HG03103 (cell line): ENCODE data around the gene COG7.
"Not testable (repeated sequence)": the region's sequence is repeated elsewhere in the genome, so short reads cannot be mapped to it uniquely, and the experiment has no call there.

Source experiments
- ATAC-seq: cut with Tn5 transposase; IDR thresholded peaks from one replicate; pipeline ENCODE4 v1.9.1; 2021; ENCODE audit warnings: low read depth; ENCODE audit not compliant: unreplicated experiment

The COG7 gene

DNA sequence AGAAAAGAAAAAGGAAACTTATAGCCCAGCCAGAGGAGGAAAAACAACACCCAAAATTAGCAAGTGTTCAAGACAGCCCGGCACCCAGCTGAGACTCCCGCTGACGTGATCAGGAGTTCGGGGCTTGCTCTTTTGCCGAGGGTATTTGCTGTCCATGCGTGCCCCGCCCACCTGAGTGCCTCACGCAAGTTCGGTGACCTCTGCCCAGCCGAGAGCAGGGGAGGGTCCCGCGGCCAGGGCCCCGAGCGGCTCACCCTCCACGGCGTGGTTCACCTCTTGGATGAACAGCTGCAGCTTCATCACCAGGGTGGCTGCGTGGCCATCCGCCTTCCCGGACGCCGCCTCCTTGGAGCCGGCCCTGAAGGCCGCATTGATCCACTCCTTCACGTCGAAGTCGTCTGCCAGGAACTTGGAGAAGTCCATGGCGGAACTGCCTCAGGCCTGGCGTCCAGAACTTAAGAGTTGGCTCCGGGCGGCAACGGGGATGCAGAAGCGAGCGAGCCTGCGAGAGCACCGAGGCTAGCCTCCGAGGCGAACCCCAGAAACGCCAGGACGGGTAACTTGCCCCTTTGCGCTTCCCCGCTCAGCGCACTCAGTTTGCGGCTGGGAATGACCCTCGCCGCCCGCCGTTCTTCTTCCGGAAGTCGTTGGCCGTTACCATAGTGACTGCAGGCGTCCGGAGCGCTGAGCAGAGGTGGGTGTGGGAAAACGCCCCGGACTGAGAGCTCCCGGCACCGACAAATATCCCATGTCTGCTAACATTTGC lies at the start of gene COG7:
COG7 (minus strand) TSS at position 618 of the 766 bp plus-strand sequence; CDS start at position 423, 195 bp downstream.
- peak; percentile 64 for ATAC-seq

DNA sequence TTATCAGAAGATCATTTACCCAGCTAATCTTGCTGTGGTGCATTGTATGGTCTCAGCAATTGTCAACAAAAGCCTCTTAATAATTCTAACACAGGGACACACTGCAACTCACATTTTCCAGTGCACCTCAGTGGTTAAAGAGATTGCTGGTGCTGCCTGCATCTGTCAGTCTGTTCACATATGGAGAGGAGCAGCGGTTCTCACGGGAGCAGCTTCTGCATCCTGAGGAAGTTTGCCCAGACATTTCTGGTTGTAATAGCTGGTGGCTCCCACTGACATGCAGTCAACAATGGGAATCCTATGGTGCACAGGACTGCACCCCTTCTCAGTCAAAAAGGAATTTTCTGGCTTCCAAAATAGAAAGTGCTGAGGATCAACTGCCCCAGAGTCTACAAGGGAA lies 49.5 kb upstream of the COG7 start:
- ATAC-seq, result no peak

DNA sequence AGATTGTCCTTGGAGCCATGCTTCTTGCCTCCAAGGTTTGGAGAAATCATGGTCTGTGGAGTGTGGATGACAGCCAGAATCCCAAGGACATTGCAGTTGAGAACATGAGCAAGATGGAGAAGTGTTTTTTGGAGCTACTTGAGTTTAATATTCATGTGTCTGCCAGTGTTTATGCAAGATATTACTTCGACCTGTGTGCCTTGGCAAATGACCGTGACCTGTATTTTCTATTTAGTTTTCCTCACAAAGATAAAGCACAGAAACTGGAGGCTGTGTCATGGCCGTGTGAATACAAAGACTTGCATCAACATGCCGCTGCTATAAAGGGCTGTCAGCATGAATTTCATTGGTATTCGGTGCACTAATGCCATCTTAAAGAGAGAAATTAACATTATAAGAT lies 48.3 kb upstream of the COG7 start:
- ATAC-seq, result no peak

- no peak for ATAC-seq
These were observed 47.9 kb upstream of the COG7 start for GRCh38 chr16:23500862-23501225.

DNA sequence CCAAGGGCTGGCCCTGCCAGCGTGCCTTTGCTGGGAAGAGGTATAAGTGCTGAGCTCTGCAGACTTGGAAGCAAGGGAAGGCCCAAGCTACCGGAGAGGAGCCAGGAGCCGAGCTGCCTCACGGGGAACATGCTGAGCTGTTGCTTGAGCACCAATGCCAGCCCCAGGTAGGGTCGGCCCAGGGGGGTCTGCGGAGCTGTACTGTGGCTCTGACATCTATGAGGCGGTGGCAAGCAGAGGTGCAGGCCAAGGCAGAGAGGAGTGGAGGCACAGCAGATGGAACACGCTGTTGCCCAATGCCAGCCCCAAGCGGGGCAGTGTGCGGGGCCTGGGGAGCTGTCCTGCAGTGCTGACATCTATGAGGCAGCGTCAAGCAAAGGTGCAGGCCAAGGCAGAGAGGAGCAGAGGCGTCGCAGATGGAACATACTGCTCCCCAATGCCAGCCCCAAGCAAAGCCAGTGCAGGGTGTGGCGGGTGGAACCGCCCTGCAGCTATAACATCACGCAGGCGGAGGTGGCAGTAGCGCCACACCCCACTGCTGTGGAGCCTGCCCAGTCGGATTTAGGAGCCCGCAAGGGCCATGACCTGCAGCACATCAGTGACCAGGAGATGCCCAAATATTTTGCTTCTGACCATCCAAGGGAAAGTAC lies 47.3 kb upstream of the COG7 start:
- ATAC-seq, result no peak

- no peak for ATAC-seq
These were observed 46.8 kb upstream of the COG7 start for GRCh38 chr16:23499801-23500200.

DNA sequence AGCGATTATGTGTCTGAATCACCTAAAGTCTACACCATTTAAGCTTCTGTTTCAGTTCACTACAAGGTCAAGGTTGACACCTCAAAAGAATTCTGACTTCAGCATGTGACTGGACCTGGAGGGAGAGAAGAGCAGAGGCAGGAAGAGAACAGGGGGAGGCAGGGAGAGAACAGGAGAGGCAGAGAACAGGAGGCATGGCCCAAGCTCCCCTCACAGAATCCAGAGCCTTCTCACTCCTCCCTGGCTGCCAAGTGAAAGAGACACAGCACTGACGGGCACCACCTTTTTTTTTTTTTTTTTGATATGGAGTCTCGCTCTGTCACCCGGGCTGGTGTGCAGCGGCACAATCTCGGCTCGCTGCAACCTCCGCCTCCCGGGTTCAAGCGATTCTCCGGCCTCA lies 45.9 kb upstream of the COG7 start:
- no peak for ATAC-seq

DNA sequence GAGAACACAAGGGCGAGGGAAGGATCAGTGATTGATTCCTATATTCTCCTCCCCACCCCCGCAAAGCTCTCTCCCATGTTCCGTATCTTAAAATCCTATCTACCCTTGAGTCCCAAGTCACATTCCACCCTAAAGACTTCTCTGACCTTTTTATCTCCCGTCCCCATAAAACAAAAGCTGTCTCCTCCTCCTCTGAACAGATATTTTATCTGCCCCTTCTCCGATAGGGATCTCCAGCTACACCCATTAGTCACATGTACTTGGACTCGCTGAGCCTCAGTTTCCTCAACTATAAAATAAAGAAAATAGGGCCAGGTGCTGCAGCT lies 44.5 kb upstream of the COG7 start:
- ATAC-seq, result no peak

GRCh38 chr16:23496821-23497542 lies 44.0 kb upstream of the COG7 start:
- no peak for ATAC-seq

- no peak for ATAC-seq
These were observed 42.7 kb upstream of the COG7 start for GRCh38 chr16:23495671-23496070.

DNA sequence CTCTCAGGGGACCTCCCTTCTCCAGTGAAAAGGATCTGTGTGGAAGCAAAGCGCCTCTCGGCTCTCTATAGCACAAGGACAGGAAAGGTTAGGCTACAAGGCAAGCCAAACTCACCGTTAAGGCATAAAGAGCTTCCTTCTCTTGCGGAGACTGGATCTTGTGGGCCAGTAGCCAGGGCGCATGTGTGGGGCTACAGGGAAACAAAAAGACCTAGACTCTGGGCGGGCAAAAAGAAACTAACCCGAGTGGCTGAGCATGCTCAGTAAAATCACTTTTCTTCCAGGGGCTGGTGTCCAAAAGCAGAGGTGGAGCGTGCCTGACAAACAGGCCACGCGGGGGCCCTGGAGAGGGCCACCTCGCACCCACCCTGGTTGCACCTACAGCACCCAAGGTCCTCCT lies 41.2 kb upstream of the COG7 start:
- ATAC-seq, result no peak

GRCh38 chr16:23491490-23492391 lies 38.8 kb upstream of the COG7 start:
- ATAC-seq, result no peak

- no peak for ATAC-seq
These were observed 33.5 kb upstream of the COG7 start for GRCh38 chr16:23486480-23486879.

GRCh38 chr16:23485841-23486240 lies 32.9 kb upstream of the COG7 start:
- ATAC-seq, result no peak

- ATAC-seq, result no peak
These were observed 32.2 kb upstream of the COG7 start for GRCh38 chr16:23485257-23485614.

DNA sequence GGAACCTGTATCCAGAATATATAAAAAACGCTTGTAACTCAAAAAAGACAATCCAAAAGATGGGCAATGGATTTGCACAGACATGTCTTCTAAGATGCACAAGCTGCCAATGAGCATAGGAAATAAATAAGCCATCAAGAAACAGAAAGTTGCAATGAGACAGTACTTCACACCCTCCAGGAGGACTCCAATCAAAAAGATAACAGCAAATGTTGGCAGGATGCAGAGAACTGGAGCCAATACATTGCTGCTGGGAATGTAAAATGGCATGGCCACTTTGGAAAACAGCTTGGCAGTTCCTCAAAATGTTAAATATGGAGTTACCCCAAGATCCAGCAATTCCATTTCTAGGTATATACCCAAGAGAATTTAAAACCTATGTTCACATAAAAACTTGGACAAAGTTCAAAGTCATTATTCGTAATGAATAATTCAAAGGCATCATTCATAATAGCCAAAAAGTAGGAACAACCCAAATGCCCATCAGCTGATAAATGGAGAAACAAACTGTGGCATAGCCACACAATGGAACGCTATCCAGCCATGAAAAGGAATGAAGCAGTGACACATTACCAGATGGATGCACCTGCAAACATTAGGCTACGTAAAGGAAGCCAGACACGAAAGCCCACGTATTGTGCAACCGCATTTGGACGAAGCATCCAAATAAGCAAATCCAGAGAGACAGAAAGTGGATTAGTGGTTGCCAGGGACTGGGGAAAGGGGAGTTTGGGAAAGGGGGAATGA lies 31.7 kb upstream of the COG7 start:
- ATAC-seq, result no peak

DNA sequence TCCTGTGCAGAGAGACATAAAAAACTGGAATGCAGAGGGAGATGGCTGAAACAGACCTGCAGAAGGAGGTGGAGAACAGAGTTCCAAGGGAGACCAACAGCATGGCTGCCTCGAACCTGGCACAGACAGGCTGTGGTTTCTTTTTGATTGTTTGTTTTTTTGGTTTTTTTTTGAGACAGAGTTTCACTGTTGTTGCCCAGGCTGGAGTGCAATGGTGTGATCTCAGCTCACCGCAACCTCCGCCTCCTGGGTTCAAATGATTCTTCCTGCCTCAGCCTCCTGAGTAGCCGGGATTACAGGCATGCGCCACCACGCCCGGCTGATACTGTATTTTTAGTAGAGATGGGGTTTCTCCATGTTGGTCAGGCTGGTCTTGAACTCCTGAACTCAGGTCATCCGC lies 30.5 kb upstream of the COG7 start:
- ATAC-seq, result not testable (repeated sequence)

- no peak for ATAC-seq
These were observed 29.8 kb upstream of the COG7 start for GRCh38 chr16:23482778-23483177.

DNA sequence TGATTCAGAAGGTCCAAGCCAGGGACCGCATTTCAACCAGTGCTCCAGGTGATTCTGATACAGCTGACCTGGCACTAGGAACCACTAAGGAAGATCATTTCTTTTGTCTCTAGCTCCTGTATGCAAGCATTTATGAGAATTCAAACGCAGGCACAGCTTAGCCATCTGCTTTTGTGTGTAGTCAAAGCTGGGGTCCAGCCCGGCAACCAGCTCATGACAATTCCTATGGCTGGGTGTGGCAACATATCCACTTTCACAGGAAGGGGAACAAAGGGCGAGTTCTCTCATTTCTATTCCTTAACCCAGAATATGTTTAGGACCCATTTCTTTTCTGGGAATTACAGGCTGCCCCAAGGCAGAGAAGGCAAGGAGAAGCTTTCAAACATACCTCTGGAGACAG lies 27.3 kb upstream of the COG7 start:
- no peak for ATAC-seq

DNA sequence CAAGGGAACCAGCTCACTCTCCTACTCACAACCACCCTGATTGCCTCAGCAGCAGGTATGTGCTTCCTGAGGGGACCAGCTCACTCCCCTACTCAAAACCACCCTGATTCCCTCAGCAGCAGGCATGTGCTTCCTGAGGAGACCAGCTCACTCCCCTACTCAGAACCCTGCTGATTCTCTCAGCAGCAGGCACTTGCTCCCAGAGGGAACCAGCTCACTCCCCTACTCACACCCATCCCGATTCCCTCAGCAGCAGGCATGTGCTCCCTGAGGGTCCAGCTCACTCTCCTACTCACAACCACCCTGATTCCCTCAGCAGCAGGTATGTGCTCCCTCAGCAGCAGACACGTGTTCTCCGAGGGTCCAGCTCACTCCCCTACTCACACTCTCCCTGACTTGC lies 26.1 kb upstream of the COG7 start:
- no peak for ATAC-seq
